ENCODE measurements around the gene STK26. TPM values are rescaled to one million over a fixed set of nuclear protein-coding genes. Genes with fewer than 3 reads are reported as not detected.

STK26 gene
- total RNA-seq, 1 experiment from 2014 or later = 49.5 TPM

Other genes starting within 250 kb of the STK26 start
- gene FRMD7, start 104.7 kb downstream of the STK26 start, total RNA-seq (2014; rRNA removed; shearing (Covaris generic); ENCODE audit: low replicate concordance) = not detected in 2 replicates
- 9.8 and 27.7 TPM in 2 replicates for gene RAP2C, start 196.1 kb downstream of the STK26 start, total RNA-seq (2014; rRNA removed; shearing (Covaris generic); ENCODE audit: low replicate concordance)

Data from Karpas-422 (cell line).